ENCODE results near the gene PDCD1.

Gene PDCD1

DNA sequence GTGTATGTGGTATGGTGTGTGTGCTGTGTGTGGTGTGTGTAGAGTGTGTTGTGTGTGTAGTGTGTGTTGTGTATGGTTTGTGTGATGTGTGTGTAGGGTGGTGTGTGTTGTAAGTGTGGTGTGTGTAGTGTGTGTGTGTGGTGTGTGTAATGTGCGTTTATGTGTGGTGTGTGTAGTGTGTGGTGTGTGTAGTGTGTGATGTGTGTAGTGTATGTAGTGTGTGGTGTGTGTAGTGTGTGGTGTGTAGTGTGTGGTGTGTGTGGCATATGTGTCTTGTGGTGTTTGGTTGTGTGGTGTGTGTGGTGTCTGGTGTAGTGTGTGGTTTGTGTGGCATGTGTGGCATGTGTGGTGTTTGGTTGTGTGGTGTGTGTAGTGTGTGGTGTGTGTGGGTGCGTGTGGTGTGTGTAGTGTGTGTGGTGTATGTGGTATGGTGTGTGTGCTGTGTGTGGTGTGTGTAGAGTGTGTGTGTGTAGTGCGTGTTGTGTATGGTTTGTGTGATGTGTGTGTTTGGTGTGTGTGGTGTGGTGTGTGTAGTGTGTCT is 6.8 kb upstream of the PDCD1 start:
- DNase-seq (ENCODE audit: low read depth), result no peak

DNA sequence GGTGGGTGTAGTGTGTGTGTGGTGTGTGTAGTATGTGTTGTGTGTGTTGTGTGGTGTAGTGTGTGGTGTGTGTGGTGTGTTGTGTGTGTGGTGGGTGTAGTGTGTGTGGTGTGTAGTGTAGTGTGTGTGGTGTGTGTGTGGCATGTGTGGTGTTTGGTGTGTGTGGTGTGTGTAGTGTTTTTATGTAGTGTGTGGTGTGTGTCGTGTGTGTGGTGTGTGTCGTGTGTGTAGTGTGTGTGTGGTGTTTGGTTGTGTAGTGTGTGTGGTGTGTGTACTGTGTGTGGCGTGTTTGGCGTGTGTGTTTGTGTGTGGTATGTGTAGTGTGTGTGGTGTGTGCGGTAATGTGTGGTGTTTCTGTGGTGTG is 6.1 kb upstream of the PDCD1 start:
- DNase-seq (ENCODE audit: low read depth), result no peak

DNA sequence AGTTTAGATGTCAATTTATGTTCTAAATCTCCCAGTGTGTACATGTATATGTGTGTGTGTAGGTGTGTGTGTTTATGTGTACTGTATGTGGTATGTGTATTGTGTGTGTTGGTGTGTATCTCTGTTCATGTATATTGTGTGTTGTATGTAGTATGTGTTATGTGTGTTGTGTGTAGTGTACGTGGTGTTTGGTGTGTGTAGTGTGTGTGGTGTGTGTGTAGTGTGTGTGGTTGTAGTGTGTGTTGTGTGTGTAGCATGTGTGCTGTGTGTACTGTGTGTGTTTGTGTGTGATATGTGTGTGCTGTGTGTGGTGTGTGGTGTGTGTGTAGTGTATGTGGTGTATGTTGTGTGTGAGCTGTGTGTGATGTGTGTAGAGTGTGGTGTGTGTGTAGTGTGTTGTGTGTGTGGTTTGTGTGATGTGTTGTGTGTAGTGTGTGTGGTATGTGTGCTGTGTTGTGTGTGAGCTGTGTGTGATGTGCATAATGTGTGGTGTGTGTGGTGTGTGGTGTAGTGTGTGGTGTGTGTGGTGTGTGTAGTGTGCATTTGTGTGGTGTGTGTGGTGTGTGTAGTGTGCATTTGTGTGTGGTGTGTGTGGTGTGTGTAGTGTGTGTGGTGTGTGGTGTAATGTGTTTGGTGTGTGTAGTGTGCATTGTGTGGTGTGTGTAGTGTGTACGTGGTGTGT is 5.6 kb upstream of the PDCD1 start:
- no peak for DNase-seq (ENCODE audit: low read depth)

DNA sequence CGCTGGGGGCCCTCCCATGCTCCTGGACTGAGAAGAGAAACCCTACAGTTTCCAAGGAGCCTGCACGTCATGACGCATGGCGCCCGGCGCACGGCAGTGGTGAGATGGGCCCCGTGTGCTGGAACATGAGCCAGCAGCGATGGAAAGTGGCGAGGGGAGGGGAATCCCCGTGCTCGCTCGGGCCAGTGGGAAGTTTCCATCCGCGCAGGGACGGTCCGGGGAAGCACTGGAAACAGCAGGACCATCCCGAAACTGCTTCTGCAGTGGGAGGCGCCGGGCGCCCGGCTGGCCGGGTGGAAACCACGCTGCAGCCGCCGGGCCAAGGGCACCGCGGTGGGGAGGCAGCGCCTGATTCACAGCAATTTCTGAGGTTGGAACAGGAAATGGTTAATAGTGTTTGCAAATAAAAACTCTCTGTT is 4.9 kb upstream of the PDCD1 start:
- DNase-seq (ENCODE audit: low read depth), result no peak

DNA sequence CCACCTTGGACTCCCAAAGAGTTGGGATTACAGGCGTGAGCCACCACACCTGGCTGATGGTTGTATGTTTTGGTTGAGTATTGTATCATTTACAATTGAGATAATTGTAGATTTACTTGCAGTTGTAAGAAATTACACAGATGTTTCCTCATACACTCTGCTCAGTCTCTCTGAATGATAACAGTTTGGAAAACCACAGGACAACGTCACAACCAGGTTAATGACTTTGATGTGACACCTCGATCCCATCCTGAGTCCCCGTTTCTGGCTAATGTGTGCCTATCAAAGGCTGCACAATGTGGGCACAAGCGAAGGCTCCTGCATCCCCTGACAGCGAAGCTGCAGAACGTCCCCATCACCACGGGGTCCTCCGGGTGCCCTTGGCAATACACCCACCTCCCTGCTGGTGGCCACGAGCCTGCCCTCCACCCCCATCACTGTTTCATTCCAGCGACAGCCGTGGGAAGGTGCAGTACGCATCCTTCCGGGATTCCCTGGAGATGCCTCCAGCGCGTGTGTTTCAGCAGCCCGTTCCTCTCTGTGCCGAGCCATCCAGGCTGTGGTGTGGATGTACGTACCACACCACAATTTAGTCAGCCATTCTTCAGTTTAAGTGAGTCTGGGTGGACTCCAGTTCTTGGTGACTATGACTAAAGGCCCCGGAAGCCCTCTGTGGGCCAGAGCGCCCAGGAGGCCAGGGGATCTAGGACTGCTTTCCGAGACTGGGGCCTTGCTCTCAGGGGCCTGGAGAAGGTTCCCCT is 4.3 kb upstream of the PDCD1 start:
- DNase-seq (ENCODE audit: low read depth), result no peak

DNA sequence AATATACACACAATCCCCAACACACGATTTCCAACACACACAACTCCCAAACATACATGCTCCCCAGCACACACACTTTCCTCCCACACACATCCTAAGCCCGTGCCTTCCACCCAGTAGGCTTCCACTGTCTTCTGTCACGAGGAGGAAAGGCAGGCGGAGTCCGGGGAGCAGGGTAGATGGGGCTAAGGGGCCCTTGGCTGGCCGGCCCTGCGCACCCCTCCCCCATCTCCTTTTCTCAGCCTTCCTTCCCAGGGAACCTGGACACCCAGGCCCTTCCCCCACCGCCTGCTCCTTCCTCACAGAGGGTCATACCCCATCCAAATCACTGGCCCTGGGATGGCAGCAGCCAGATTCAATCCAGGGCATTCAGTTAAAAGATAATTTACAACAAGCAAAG is 3.4 kb upstream of the PDCD1 start:
- DNase-seq (ENCODE audit: low read depth), result no peak

DNA sequence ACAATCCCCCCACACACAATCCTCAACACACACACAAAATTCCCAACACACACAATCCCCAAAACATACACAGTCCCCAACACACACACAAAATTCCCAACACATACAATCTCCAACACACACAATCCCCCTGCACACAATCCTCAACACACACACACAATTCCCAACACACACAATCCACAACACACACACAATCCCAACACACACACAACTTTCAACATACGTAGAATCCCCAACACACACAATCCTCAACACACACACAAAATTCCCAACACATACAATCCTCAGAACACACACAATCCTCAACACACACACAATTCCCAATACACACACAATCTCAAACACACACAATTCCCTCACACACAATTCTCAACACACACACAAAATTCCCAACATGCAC is 2.6 kb upstream of the PDCD1 start:
- DNase-seq (ENCODE audit: low read depth), result no peak

DNA sequence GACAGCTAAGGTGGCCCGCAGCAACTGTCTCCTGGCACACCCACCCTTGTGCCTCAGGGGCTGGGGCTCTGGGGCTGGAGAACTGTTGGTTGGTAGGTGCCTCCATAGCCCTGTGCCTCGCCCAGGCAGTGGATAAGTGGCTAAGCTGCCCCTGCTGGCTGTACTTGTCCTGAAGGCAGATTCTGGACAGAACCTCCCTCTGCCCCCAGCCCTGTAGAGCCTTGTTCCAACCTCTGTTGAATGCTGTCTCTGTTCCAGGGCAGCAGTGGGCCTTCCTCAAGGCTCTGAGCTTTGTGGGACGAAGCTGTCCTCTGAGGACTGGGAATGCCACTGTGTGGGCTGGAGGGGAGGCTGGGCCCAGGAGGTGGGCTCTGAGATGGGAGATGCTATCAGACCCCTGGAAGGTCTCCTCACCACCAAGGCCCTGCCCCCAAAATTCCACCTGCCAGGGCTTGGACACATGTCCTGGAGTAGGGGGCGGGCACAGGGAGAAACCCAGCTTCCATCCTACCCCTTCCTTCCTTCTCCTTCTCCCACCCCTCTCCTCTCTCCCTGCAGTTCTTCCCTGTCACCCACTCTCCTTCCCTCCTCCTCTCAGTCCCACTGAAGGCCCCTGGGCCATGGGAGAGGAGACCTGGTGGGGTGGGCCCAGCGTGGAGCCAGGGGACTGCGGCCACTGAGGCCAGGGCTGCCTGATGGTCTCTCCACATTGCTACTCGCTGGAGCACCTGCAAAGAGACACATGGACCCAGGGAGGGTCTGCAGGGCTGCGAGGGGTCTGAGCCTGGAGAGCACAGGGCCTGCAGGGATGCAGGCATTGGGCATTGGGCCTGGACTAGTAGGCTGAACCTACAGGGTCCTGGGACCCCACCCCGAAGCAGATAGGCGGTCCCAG is 1.7 kb upstream of the PDCD1 start:
- no peak for DNase-seq (ENCODE audit: low read depth)

DNA sequence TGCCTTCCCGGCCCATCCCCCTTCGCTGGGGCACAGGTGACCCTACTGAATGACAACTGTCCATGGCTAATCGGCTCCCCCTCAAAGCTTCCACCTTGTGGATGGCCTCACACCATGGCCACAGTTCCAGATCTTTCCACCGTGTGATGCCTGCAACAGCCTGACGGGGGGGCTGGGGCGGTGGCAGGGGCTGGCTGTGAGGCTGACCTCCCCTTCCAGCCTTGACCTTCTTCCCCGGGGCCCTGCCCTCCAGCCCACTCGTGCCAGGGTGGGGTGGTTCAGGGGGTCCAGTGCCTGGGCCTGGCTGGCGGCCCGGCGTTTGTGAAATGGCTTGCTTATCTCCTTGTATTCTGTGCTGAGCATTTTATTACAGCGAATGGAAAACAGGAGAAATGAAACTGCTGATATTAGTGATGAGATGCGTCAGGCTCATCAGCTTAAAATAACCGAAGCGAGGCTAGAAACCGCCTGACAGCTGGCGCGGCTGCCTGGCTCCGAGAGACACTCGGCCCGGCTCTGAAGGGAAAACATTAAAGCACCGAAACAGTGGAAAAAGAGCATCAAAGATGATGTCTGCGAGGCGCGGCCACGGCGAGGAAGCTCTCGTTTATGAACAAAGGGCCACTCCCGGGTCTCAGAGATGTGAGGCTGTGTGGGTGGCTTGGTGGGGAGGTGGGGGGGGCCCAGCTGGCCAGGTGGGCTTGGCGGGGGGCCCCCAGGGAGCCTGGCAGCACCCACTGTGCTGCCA is 916 bp upstream of the PDCD1 start:
- no peak for DNase-seq (ENCODE audit: low read depth)

DNA sequence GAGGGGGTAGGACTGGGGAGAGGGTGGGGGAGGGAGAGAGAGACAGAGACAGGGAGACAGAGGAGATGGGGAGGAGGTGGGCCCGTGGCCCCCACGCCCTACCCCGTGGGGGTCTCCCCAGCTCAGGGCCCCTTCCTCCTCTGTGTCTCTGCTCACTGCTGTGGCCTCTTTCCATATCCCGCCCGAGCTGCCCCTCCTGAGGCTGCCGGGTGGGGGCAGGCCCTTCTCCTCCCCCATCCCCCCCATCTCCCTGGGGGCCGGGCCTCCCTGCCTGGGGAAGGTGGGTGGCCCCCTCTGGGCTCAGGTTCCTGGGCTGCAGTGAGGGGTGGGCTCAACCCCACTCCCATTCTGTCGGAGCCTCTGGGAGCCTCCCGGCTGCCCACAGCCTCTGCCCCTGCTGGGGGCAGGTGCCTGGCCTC is 332 bp upstream of the PDCD1 start:
- DNase-seq (ENCODE audit: low read depth), result no peak

DNA sequence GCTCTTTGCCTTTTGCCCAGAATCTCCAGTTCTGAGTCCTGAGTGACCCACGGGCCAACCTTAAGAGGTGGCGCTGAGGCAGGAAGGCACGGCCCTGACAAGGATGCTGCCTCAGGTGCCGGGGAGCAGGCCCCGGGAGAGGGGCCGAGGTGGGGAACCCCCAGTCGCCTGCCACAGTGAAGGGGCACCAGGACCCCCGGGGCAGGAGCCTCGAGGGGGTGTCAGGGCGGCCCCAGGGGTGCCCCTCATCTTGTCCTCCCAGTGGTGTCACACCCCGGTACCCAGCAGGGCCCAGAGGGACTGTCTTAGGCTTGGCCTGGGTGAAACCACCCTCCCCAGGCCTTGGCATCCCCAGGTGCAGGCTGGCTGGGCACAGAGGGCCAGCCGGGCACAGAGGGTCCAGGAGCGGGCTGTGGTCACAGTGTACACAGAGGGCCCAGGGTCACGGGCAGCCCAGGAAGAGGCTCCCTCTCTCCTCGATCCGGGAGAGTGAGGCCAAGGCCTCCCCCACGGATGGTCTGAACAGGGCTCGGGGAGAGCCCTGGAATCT is 1.0 kb downstream of the PDCD1 start:
- no peak for DNase-seq (ENCODE audit: low read depth)

DNA sequence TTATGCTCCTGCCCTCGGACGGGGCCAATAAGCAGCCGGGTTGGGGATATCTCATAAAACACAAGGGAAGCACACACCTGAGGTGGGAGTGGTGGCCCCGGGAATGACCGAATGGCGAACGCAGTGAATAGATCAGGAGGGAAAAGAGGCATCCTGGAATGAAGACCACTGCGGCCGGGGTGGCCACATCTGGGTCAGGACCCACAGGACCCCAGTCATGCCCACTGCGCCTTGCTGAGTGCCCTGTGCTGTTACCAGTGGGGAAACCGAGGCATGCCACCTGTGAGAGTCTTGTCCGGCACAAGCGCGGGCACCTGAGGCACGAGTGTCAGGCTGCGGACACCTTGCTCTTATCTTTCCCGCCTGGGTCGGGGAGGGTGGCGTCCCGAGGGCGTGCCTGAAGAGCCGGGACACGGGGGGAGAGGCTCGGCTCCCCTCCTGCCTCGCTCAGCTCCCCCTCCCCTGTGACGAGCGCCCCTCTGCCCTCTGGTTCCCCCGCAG is 1.6 kb downstream of the PDCD1 start:
- no peak for DNase-seq (ENCODE audit: low read depth)

DNA sequence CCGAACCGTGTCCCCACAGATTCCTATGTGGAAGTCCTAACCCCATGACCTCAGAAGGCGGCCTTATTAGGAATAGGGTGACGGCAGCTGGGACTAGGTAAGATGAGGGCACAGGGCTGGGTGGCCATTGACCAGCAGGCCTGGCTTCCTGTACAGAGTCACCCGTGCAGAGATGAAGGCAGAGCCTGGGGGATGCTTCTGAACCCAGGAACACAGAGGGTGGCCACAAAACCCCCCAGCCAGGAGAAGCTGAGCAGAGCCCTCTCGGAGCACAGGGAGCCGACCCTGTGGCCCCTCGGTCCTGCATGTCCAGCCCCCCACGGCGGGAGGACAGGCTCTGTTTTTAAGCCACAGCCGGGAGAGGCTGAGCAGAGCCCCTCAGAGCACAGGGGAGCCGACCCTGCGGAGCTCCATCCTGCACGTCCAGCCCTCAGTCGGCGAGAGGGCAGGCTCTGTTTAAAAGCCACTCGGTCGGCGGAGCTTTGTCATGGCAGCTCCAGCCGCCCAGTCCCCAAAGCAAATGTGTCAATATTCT is 2.7 kb downstream of the PDCD1 start:
- no peak for DNase-seq (ENCODE audit: low read depth)

DNA sequence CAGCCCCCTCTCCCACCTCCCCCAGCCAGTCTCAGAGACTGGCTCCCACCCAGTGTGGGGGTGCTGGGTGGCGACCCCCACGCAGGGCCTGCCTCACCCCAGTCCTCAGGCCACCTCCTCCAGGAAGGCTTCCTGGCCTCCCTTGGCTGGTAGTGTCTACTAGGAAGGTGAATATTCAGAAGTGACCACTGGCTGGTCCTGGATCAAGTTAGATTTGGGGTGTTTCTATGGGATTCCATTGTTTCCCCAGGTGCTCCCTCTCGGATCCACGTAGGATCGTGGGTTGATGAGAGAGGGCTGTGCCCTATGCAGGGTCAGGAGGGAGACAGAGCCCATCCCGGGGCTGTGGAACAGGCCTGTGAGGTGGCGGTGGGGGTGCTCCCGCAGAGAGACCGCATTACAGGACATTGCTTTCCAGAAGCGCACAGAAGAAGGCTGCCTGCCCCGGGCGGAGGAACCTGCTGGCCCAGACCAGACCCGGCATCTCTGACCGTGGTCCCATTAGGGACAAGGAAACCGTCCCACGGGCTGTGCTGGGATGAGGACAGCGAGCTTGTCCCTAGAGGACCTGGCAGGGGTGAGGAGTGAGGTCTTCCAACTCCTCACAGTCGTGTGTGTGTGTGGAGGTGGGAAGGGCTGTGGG is 3.3 kb downstream of the PDCD1 start:
- DNase-seq (ENCODE audit: low read depth), result no peak

DNA sequence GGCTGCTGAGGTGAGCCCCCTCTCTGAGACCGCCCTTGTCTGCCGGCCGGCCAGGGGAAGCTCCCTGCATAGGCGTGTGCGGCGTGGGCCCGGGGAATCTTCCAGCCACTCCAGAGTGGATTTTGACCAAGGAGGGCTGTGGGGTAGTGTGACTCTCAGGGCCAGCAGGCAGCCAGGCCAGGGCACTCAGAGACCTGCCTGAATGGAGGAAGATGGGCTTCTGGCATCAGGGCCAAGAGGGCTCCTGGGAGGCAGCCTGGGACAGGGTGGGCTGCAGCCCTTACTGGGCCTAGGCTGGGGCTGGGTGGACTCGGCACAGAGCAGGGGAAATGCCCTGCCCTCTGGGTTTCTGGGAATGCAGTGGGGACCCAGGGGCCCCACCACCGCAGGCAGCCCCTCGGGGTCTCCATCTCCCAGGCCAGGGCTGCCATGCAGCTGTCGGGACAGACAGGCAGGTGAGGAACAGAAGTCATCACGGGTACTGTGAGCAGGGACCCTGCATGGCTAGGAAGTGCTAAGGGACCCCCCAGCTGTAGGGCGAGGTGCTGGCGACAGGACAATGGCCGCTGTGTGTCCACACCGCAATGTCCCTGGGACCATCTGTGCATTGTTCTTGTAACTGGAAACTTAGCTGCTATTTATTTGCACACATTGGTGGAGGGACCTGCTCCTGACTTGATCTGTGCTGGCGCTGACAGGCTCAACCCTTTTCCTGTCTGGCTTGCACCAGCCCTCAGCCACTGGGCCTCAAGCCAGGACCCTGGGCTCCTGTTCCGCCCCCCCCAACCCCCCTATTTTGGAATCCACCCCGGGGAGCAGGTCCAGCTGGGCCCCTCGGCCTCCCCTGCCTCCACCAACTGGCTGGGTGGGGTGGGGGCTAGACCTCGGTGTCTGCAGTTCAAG is 4.1 kb downstream of the PDCD1 start:
- no peak for DNase-seq (ENCODE audit: low read depth)

DNA sequence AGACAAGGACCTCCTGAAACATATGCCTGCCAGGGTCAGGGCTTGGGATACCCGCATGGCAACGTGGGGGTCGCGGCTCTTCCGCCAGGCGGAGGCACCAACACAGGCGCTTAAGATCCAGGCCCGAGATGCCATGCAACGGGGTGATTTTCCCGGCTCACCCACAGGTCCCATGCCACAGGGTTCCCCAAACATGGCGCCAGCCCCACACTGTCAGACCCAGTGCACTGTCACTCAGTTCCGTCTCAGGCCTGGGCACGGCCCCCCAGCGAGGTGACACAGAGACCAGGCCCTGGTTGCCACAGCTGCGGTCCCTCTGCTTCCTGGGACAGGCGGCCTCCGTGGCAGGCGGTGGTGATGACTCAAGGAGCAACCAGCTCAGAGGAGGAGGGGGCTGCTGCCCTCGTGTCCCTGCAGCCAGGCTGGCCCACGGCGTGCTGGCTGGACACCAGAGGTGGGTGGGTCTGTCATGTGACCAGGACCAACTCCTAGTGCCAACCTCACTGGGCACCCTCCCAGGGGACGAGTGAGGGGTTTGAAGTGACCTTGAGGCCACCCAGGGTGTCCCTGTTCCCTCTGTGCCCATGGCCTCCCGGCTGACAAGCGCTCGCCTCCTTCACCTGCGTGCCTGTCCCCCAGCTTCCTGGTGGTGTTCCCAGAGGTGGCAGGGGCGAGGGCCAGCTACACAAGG is 4.9 kb downstream of the PDCD1 start:
- DNase-seq (ENCODE audit: low read depth), result no peak

DNA sequence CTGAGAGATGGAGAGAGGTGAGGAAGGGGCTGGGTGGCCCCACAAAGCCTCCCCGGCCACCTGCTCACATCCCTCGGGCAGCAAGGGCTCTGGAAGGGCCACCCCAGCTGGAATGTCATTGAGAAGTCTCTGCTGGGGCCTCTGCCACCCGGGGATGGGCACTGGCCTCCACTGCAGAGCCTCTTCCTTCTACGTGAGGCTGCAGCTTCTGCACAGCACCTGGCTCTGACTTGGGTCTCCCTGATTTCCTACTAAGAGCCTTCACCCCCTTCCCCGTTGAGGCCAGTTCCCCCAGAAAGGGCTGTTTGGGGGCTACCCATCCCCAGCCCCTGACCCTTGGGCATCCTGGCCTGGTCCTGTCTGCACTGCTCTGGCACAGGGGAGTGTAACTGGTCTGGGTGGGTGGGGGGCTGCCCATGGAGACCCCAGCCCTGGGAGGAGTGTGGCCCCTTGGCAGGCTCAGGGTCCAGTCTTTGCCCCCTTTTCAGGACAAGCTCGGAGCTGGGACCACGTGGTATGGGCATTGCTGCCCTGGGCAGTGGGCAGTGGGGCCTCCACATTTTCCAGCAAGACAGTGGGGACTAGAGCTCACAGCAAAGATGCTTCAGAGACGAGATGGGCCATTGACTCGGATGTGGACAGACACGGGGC is 5.6 kb downstream of the PDCD1 start:
- DNase-seq (ENCODE audit: low read depth), result no peak

Data from fibroblast of the conjunctiva (primary cell).